Dendritic cell treated with granulocyte-macrophage colony-stimulating factor and Interleukin-4, amounts not matched to agents 40 ng/mL and 50 ng/mL, for 4 days (primary cell): ENCODE results near the gene EMX1.

Experiments used
- H3K27ac Mint-ChIP-seq: one replicate; pipeline ENCODE4 v1.8.0; 2022; ENCODE audit warnings: mild to moderate bottlenecking, mixed read lengths
- H3K27me3 Mint-ChIP-seq: one replicate; pipeline ENCODE4 v1.8.0; 2022; ENCODE audit warnings: mild to moderate bottlenecking, mixed read lengths
- H3K36me3 Mint-ChIP-seq: one replicate; pipeline ENCODE4 v1.8.0; 2022; ENCODE audit warnings: low read depth, mixed read lengths
- H3K4me1 Mint-ChIP-seq: one replicate; pipeline ENCODE4 v1.8.0; 2022; ENCODE audit warnings: low read depth, mixed read lengths
- H3K4me3 Mint-ChIP-seq: one replicate; pipeline ENCODE4 v1.8.0; 2022; ENCODE audit warnings: mild to moderate bottlenecking, moderate library complexity, mixed read lengths
- H3K9me3 Mint-ChIP-seq: one replicate; pipeline ENCODE4 v1.8.0; 2022; ENCODE audit warnings: mixed read lengths
- intact Hi-C: fragments of 100-400 bp; cut with micrococcal nuclease; formaldehyde crosslinking; loops from one replicate; pipeline ENCODE4 v1.15.0; 2022

EMX1 gene

GRCh38 chr2:72936660-72937355 is 19.5 kb downstream of the EMX1 start:
- Mint-ChIP-seq H3K9me3 (no peaks in the 10 kb centered on the region), H3K4me1 (no peaks in the 10 kb centered on the region), H3K4me3 (no peak overlapping the region), H3K27ac (no peak overlapping the region), H3K36me3 (peaks cover 16% of the 10 kb centered on the region), H3K27me3 (peaks cover 28% of the 10 kb centered on the region)
- intact Hi-C loops: no loop called here

DNA sequence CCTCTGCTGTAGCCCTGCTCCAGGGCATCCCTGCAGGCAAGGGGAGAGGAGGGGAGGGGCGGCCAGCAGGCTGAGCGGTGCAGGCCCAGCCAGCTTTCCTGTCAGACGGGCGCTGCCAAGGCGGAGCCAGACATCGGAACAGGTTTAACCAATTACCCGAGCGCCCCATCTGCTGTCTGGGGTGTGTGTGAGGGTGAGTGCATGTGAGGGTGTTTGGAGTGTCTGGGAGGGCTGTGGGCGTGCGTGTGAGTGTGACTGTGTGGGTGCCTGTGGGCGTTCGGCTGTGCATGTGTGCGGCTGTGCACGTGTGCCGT is 20.0 kb downstream of the EMX1 start:
- peaks cover 24% of the 10 kb centered on the region for H3K27me3 Mint-ChIP-seq
- peaks cover 21% of the 10 kb centered on the region for H3K36me3 Mint-ChIP-seq
- H3K9me3 Mint-ChIP-seq: no peaks in the 10 kb centered on the region
- intact Hi-C loops: no loop called here
- no peak overlapping the region for H3K4me3 Mint-ChIP-seq
- no peak overlapping the region for H3K27ac Mint-ChIP-seq
- H3K4me1 Mint-ChIP-seq: no peaks in the 10 kb centered on the region

DNA sequence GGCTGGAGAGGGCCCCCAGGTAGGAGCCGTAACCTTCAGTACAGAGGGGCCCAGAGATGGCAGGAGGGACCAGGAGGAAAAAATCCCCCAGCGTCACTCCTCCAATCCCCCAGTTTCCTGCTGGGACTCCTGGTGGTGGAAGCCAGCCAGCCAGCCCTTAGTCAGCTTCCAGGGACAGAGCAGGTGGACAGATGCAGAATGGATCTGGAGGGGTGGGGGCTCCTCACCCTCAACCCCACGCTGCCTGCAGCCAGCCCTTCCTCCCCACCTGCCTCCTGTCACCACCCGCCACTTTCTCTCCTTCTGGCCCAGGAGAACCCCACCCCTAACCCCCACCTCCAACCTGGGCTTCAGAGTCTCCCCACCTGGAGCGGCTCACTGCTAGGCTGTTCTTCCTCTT is 21.1 kb downstream of the EMX1 start:
- Mint-ChIP-seq H3K4me3 (no peak overlapping the region), H3K36me3 (peaks cover 33% of the 10 kb centered on the region), H3K27ac (no peak overlapping the region), H3K4me1 (peaks cover 7% of the 10 kb centered on the region), H3K9me3 (no peaks in the 10 kb centered on the region), H3K27me3 (peaks cover 18% of the 10 kb centered on the region)
- intact Hi-C loops: no loop called here

- Mint-ChIP-seq H3K36me3 (peaks cover 52% of the 10 kb centered on the region), H3K4me3 (no peak overlapping the region), H3K4me1 (peaks cover 9% of the 10 kb centered on the region), H3K27ac (no peak overlapping the region), H3K9me3 (no peaks in the 10 kb centered on the region), H3K27me3 (peaks cover 8% of the 10 kb centered on the region)
- intact Hi-C loops: no loop called here
Observed at GRCh38 chr2:72940361-72940760, 23.0 kb downstream of the EMX1 start.

GRCh38 chr2:72940786-72941185 is 23.5 kb downstream of the EMX1 start:
- Mint-ChIP-seq H3K36me3 (peaks cover 56% of the 10 kb centered on the region), H3K27ac (no peak overlapping the region), H3K27me3 (peaks cover 6% of the 10 kb centered on the region), H3K9me3 (no peaks in the 10 kb centered on the region), H3K4me3 (no peak overlapping the region), H3K4me1 (peaks cover 9% of the 10 kb centered on the region)
- intact Hi-C loops: no loop called here

DNA sequence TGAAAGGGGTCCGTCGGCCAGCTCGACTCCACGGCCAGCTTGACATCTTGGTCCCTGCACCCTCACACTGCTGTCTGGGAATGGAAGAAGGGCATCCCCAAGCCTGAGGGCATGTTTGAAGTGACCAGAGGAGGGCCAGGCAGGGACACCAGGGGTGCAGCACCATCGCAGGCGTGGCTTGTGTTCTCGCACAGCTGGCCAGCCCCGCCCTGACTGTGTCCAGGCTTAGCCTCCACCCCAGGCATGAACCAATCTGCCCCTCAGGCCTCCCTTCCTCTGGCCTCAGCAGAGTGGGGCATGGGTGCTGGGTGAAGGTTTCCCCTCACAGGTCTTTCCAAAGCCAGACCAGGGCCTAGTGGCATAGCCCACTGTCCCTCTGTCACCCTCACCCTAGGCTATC is 25.0 kb downstream of the EMX1 start:
- Mint-ChIP-seq H3K27ac (no peak overlapping the region), H3K4me1 (peaks cover 9% of the 10 kb centered on the region), H3K9me3 (no peaks in the 10 kb centered on the region), H3K4me3 (no peak overlapping the region), H3K27me3 (peaks cover 4% of the 10 kb centered on the region), H3K36me3 (peaks cover 71% of the 10 kb centered on the region)
- intact Hi-C loops: no loop called here

DNA sequence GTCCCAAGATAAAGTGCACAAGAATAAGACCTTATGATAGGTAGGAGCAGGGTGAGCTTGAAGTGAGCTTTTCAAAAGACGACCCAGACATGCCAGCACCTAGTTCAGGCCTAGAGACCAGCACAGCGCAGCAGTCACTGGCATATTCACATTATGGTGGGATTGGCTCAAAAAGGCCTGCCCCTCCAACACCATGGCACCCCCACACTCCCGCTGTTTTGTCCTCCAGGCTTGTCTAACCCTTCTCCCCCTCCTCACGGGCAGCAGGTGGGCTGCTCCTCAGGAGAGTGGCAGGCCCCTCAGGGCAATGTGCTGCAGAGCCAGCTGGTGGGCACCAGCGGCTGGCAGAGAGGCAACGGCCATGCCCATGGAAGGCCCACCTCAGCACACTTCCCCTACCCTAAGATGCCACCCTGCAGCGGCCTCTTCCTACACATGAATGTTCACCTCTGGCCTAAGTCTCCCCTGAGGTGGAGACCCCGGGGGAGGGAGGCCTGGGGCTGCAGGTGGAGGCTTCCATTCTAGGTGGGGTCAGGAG is 25.6 kb downstream of the EMX1 start:
- H3K4me3 Mint-ChIP-seq: no peak overlapping the region
- H3K4me1 Mint-ChIP-seq: peaks cover 9% of the 10 kb centered on the region
- peaks cover 73% of the 10 kb centered on the region for H3K36me3 Mint-ChIP-seq
- H3K9me3 Mint-ChIP-seq: no peaks in the 10 kb centered on the region
- H3K27ac Mint-ChIP-seq: no peak overlapping the region
- H3K27me3 Mint-ChIP-seq: peaks cover 2% of the 10 kb centered on the region
- intact Hi-C loops: no loop called here

- Mint-ChIP-seq H3K27ac (no peak overlapping the region), H3K4me3 (no peak overlapping the region), H3K27me3 (peaks cover under 1% of the 10 kb centered on the region), H3K9me3 (no peaks in the 10 kb centered on the region), H3K36me3 (peaks cover 77% of the 10 kb centered on the region), H3K4me1 (peaks cover 9% of the 10 kb centered on the region)
- intact Hi-C loops: no loop called here
Observed at GRCh38 chr2:72943540-72944395, 26.4 kb downstream of the EMX1 start.

DNA sequence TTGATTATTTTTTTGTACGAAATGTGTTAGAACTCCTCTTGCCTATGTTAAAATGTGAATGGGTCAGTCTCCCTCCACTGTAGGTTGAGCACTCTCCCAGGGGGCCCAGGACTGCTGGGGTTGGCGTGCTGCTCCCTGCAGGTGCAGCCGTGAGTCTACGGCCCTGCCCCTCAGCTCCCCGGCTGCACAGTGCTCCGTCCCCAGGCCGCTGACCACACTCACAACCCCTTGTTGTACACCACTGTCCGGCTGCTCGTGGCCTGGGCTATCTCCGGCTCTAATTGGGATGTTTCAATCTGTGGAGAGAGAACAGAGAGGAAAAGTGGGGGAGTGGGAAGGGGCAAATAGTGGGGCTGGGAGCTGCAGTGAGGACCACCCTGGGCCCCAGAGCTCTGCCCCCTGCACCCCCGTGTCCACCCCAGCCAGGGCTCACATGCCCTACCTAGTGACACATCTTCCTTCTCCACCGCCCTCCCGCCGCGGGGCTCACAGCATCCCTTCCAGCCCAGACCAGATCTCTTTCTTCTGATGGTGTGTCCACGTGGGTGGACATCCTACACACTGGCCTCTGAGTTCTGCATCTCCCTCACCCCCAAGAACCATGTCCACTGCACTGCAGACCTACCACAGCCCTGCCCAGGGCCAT is 27.6 kb downstream of the EMX1 start:
- H3K27ac Mint-ChIP-seq: no peak overlapping the region
- intact Hi-C loops: no loop called here
- peaks cover 82% of the 10 kb centered on the region for H3K36me3 Mint-ChIP-seq
- H3K27me3 Mint-ChIP-seq: no peaks in the 10 kb centered on the region
- no peak overlapping the region for H3K4me3 Mint-ChIP-seq
- no peaks in the 10 kb centered on the region for H3K9me3 Mint-ChIP-seq
- peaks cover 9% of the 10 kb centered on the region for H3K4me1 Mint-ChIP-seq

DNA sequence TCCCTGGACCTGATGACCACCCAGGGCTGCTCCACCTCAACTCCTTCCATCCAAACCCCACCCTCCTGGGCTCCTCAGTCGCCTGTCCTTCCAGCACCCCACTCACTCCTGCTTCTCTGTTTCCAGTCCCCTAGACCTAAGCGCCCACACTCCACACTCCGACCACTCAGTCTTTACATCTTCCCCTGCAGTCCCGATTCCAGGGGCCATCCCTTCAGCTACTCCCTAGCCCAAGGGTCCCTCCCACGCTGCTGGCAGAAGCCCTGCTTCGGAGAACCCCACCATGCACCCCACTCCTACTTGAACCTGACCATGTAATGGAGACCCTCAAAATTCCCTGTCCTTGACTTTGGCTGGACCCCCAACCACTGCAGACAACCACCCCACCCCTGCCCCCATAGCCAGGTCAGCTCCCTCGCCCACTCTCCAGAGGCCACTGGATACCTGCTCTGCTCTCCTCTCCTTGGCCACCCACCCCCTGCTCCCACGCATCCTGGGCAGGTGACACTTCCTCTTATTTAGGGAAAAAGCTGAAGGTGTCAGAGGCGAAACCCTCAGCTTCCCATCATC is 28.2 kb downstream of the EMX1 start:
- no peak overlapping the region for H3K27ac Mint-ChIP-seq
- intact Hi-C loops: no loop called here
- peaks cover 9% of the 10 kb centered on the region for H3K4me1 Mint-ChIP-seq
- peaks cover 80% of the 10 kb centered on the region for H3K36me3 Mint-ChIP-seq
- no peaks in the 10 kb centered on the region for H3K9me3 Mint-ChIP-seq
- H3K4me3 Mint-ChIP-seq: no peak overlapping the region
- no peaks in the 10 kb centered on the region for H3K27me3 Mint-ChIP-seq

DNA sequence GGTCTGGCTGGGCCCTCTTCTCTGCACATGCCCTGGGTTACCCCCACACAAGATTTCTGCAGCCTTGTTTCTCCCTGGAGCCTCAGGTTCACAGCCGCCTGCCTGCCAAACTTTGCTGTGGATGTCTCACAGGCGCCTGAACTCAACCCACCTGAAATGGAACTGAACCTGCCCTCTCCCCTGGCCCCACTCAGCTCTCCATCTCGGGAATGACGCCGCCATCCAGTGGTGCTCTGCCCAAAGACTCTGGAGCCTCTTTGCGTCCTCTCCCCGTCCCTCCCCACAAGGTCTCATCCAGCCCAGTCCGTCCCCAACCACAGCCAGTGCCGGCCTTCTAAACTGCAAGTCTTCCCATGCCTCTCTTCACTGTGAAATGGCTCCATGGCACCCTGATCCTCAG is 29.1 kb downstream of the EMX1 start:
- H3K27me3 Mint-ChIP-seq: no peaks in the 10 kb centered on the region
- H3K27ac Mint-ChIP-seq: no peak overlapping the region
- H3K9me3 Mint-ChIP-seq: no peaks in the 10 kb centered on the region
- intact Hi-C loops: no loop called here
- H3K4me1 Mint-ChIP-seq: peaks cover 9% of the 10 kb centered on the region
- H3K36me3 Mint-ChIP-seq: peaks cover 78% of the 10 kb centered on the region
- H3K4me3 Mint-ChIP-seq: no peak overlapping the region

- no peaks in the 10 kb centered on the region for H3K27me3 Mint-ChIP-seq
- H3K4me3 Mint-ChIP-seq: no peak overlapping the region
- H3K36me3 Mint-ChIP-seq: peaks cover 75% of the 10 kb centered on the region
- intact Hi-C loops: no loop called here
- peaks cover 5% of the 10 kb centered on the region for H3K4me1 Mint-ChIP-seq
- H3K9me3 Mint-ChIP-seq: no peaks in the 10 kb centered on the region
- H3K27ac Mint-ChIP-seq: no peak overlapping the region
Observed at GRCh38 chr2:72947952-72948830, 30.9 kb downstream of the EMX1 start.

GRCh38 chr2:72949045-72949444 is 31.7 kb downstream of the EMX1 start:
- H3K27me3 Mint-ChIP-seq: no peaks in the 10 kb centered on the region
- H3K4me3 Mint-ChIP-seq: no peak overlapping the region
- H3K27ac Mint-ChIP-seq: no peak overlapping the region
- H3K9me3 Mint-ChIP-seq: no peaks in the 10 kb centered on the region
- peaks cover 71% of the 10 kb centered on the region for H3K36me3 Mint-ChIP-seq
- intact Hi-C loops: no loop called here
- peaks cover 9% of the 10 kb centered on the region for H3K4me1 Mint-ChIP-seq
